Caco-2 (cell line): ENCODE results near the gene AFMID. TPM values are rescaled to one million over a fixed set of nuclear protein-coding genes. Genes with fewer than 3 reads are reported as not detected.
A peak's percentile ranks its signal among the peaks of the same experiment; 100 is the strongest.

Source experiments
- Bru-seq: library from RNA; stranded (reverse); fragments of 400-500 nt; gene quantifications from one replicate; lab custom pipeline; 2021; lab: Mats Ljungman, UMichigan
- BruChase-seq, 2 experiments: library from RNA; stranded (reverse); fragments of 400-500 nt; gene quantifications; one replicate each; lab custom pipeline; 2021; lab: Mats Ljungman, UMichigan
- BruUV-seq: library from RNA; stranded (reverse); fragments of 400-500 nt; replicated peaks from 2 replicates; lab custom pipeline; 2021; lab: Mats Ljungman, UMichigan
- CTCF ChIA-PET: fragments of 300-600 bp; sonication (Branson Sonifier 250); formaldehyde crosslinking; loops from one replicate; lab custom pipeline; 2022; ENCODE audit warnings: antibody characterized with exemption; lab: Charles Lee
- POLR2A ChIA-PET: fragments of 300-600 bp; sonication (Branson Sonifier 250); formaldehyde crosslinking; loops from one replicate; lab custom pipeline; 2022; ENCODE audit warnings: antibody characterized with exemption; lab: Charles Lee
- DNase-seq, 2 experiments: peaks; one replicate each; pipeline versions ENCODE4 v3.0.0 to v3.0.0-alpha.2; 2020 to 2022
- H3K27me3 ChIP-seq: replicated peaks from 2 replicates; pipeline ENCODE4 v1.6.0; 2011; ENCODE audit warnings: low read length; ENCODE audit not compliant: control insufficient read depth, insufficient read depth
- H3K36me3 ChIP-seq: 2 replicates; pipeline ENCODE4 v1.5.1; 2011; ENCODE audit warnings: low read length; ENCODE audit not compliant: control insufficient read depth, insufficient read depth
- H3K4me1 ChIP-seq: fragments of 250-450 bp; sonication (Bioruptor Pico); 2 replicates; pipeline ENCODE4 v1.5.1; 2020; ENCODE audit warnings: mild to moderate bottlenecking
- H3K4me3 ChIP-seq: 2 replicates; pipeline ENCODE4 v1.5.1; 2011; ENCODE audit warnings: low read depth, mild to moderate bottlenecking, control low read depth, low read length
- H3K9me3 ChIP-seq: fragments of 250-450 bp; sonication (Bioruptor Pico); 2 replicates; pipeline ENCODE4 v1.5.1; 2020; ENCODE audit warnings: mild to moderate bottlenecking, moderate library complexity
- H3K27ac Mint-ChIP-seq: one replicate; pipeline ENCODE4 v1.8.0; 2022; ENCODE audit warnings: mixed read lengths; ENCODE audit not compliant: unreplicated experiment
- H3K27me3 Mint-ChIP-seq: one replicate; pipeline ENCODE4 v1.8.0; 2022; ENCODE audit warnings: mixed read lengths; ENCODE audit not compliant: insufficient read depth, unreplicated experiment
- H3K36me3 Mint-ChIP-seq: one replicate; pipeline ENCODE4 v1.8.0; 2022; ENCODE audit warnings: mild to moderate bottlenecking, mixed read lengths; ENCODE audit not compliant: insufficient read depth, unreplicated experiment
- H3K4me1 Mint-ChIP-seq: one replicate; pipeline ENCODE4 v1.8.0; 2022; ENCODE audit warnings: low read depth, mixed read lengths; ENCODE audit not compliant: unreplicated experiment
- H3K4me3 Mint-ChIP-seq: one replicate; pipeline ENCODE4 v1.8.0; 2022; ENCODE audit warnings: mild to moderate bottlenecking, moderate library complexity, mixed read lengths; ENCODE audit not compliant: unreplicated experiment
- H3K9me3 Mint-ChIP-seq: one replicate; pipeline ENCODE4 v1.8.0; 2022; ENCODE audit warnings: mixed read lengths; ENCODE audit not compliant: unreplicated experiment
- intact Hi-C: fragments of 100-400 bp; cut with micrococcal nuclease; formaldehyde crosslinking; loops from one replicate; pipeline ENCODE4 v1.10.0; 2022; ENCODE audit not compliant: unreplicated experiment
- long read RNA-seq: library from polyadenylated mRNA; stranded (forward); transcript quantifications from one replicate; pipeline ENCODE4 v2.0.0, GENCODE V29; 2022
- total RNA-seq: library from RNA; stranded (reverse); gene quantifications from 2 replicates; pipeline ENCODE4 v1.2.3, GENCODE V29; 2022
- TF ChIP-seq, protein P1 (sequence below), 2 experiments: fragments of 200-600 bp in 1 of 2; IDR thresholded peaks; 1 replicate in 1 of 2; 2 replicates in 1 of 2; pipeline versions ENCODE4 v1.5.1 to v1.8.0; 2011 to 2022; ENCODE audit warnings: antibody characterized with exemption in 1 of 2, control low read depth in 1 of 2, inconsistent platforms in 1 of 2, low read depth in 1 of 2, low read length in 1 of 2, mild to moderate bottlenecking in 1 of 2, moderate library complexity in 1 of 2; ENCODE audit not compliant: insufficient read depth in 1 of 2, severe bottlenecking in 1 of 2, unreplicated experiment in 1 of 2

Gene AFMID
- total RNA-seq: 68.5 and 83.0 TPM in 2 replicates
- percentile 67 among the genes with signal in this experiment for Bru-seq, nascent RNA
- BruChase-seq, experiment 1, labeled RNA remaining after a 2-hour chase: percentile 74 among the genes with signal in this experiment
- BruChase-seq, experiment 2, labeled RNA remaining after a 6-hour chase: percentile 78 among the genes with signal in this experiment
- long read RNA-seq, partial matches to known transcripts: 0 of 15 reads
- long read RNA-seq, other reads (novel, unspliced or antisense): 12 of 15 reads

GRCh38 chr17:78186692-78187595, at the start of gene AFMID, which contains the start of gene TK1:
Gene AFMID (plus strand): TSS chr17:78187362. CDS start chr17:78187371, 9 bp downstream.
Gene TK1 (minus strand): TSS chr17:78187052. CDS start chr17:78186994, 58 bp downstream.
- CTCF ChIA-PET: interaction anchor here (0.6 to 2.8 kb wide), 16 partner anchors 10 to 235 kb away, joined by 3 to 17 read pairs (median 6); partner anchors contain the start of gene BIRC5
- peaks cover 15% of the 10 kb centered on the region for H3K4me1 ChIP-seq
- no peaks in the 10 kb centered on the region for H3K27me3 Mint-ChIP-seq
- H3K9me3 Mint-ChIP-seq: no peaks in the 10 kb centered on the region
- H3K9me3 ChIP-seq: no peaks in the 10 kb centered on the region
- TF ChIP-seq, protein P1, sequence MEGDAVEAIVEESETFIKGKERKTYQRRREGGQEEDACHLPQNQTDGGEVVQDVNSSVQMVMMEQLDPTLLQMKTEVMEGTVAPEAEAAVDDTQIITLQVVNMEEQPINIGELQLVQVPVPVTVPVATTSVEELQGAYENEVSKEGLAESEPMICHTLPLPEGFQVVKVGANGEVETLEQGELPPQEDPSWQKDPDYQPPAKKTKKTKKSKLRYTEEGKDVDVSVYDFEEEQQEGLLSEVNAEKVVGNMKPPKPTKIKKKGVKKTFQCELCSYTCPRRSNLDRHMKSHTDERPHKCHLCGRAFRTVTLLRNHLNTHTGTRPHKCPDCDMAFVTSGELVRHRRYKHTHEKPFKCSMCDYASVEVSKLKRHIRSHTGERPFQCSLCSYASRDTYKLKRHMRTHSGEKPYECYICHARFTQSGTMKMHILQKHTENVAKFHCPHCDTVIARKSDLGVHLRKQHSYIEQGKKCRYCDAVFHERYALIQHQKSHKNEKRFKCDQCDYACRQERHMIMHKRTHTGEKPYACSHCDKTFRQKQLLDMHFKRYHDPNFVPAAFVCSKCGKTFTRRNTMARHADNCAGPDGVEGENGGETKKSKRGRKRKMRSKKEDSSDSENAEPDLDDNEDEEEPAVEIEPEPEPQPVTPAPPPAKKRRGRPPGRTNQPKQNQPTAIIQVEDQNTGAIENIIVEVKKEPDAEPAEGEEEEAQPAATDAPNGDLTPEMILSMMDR (IDR thresholded peaks at IDR 0.05; ENCODE audit: insufficient read depth in 1 of 2, low read depth in 1 of 2, low read length in 1 of 2, severe bottlenecking in 1 of 2, unreplicated experiment in 1 of 2): peak; percentile 65 to 90
- peak within 1 kb of the TSS; percentile 75 for H3K27ac Mint-ChIP-seq
- H3K4me3 Mint-ChIP-seq: peak within 1 kb of the TSS; percentile 72
- peak; percentile 98 to 100 for DNase-seq
- no peaks in the 10 kb centered on the region for H3K27me3 ChIP-seq
- intact Hi-C loops: loop anchor here (2.0 to 5.0 kb wide), 3 partner anchors 18 to 235 kb away; partner anchors contain the start of genes SYNGR2 and TMC6
- no TSS peak for BruUV-seq
- H3K4me1 Mint-ChIP-seq: peaks cover 22% of the 10 kb centered on the region
- peaks cover 80% of the 10 kb centered on the region for H3K36me3 Mint-ChIP-seq
- H3K36me3 ChIP-seq: no peaks in the 10 kb centered on the region; the same call in 1 of the 2 replicates
- peak within 1 kb of the TSS; percentile 87 for H3K4me3 ChIP-seq
- POLR2A ChIA-PET: interaction anchor here (0.5 to 3.1 kb wide), 21 partner anchors 9 to 235 kb away, joined by 3 to 16 read pairs (median 5); partner anchors contain the start of gene SYNGR2

- Histone ChIP-seq H3K4me1 (peaks cover 17% of the 10 kb centered on the region), H3K9me3 (no peaks in the 10 kb centered on the region), H3K4me3 (no peak overlapping the region), H3K36me3 (no peaks in the 10 kb centered on the region), H3K27me3 (no peaks in the 10 kb centered on the region)
- intact Hi-C loops: no loop called here
- ChIA-PET POLR2A (no interaction called here), CTCF (interaction anchor here (2.3 kb wide), 1 partner anchor 9 kb away, joined by 12 read pairs; the partner anchor contains the start of gene TMC6)
- Mint-ChIP-seq H3K36me3 (peaks cover 8% of the 10 kb centered on the region), H3K4me1 (peaks cover 5% of the 10 kb centered on the region), H3K27me3 (no peaks in the 10 kb centered on the region), H3K9me3 (no peaks in the 10 kb centered on the region), H3K4me3 (no peak overlapping the region), H3K27ac (no peak overlapping the region)
- BruUV-seq: no TSS peak
- peak in 1 of 2 experiments; percentile 29 for DNase-seq
- TF ChIP-seq, protein P1 (IDR thresholded peaks at IDR 0.05; ENCODE audit: insufficient read depth in 1 of 2, low read depth in 1 of 2, low read length in 1 of 2, severe bottlenecking in 1 of 2, unreplicated experiment in 1 of 2): peak; percentile 27 to 62
These were observed 49.6 kb upstream of the AFMID start for GRCh38 chr17:78137392-78138203.
